Medulla oblongata (tissue), 1 donor: ENCODE results near the gene TMCO2.

Experiments
- DNase-seq: peaks from one replicate; pipeline ENCODE4 v3.0.0-alpha.2; 2015; ENCODE audit errors: extremely low spot score

TMCO2 gene

GRCh38 chr1:40257688-40258444, 10.1 kb downstream of the TMCO2 start, which contains the start of gene ZMPSTE24:
Gene ZMPSTE24 (plus strand): TSS chr1:40258236. CDS start chr1:40258272, 36 bp downstream.
- peak; percentile 98 for DNase-seq

DNA sequence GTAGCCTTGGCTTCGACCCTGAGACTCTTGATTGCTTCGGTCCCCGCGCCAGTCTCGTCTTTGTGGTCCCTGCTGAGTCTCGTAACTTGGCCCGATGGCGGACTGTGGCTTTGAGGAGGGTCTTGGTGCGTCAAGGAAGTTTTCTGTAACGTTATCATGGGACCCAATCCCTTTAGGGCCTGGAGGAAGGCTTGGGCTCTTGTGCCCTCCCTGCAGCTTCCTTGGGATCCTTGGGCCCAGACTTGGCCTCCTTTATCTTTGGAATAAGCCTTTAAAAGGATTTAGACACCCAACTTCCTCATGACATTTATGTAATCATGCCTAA, 10.7 kb downstream of the TMCO2 start:
- DNase-seq = no peak

GRCh38 chr1:40264354-40264781, 16.6 kb downstream of the TMCO2 start:
- no peak for DNase-seq

GRCh38 chr1:40265298-40265697, 17.6 kb downstream of the TMCO2 start:
- DNase-seq = no peak

DNA sequence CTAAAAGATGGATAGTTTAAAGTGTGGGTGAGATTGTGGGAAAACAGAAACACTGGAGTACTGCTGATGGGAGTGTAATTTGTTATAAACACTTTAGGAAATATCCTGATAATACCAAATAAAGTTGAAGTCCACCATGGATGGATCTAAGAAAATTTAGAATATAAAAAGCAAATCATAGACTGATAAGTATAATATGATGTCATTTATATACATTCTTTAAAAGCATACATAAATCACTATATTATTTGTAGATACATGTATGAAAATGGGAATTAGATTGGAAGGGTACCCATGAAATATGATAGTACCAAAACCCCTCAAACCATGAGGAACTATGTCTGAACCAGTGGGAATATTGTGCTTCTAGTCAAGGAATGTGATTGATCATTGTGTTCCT, 18.2 kb downstream of the TMCO2 start:
- no peak for DNase-seq

GRCh38 chr1:40266786-40267535, 19.2 kb downstream of the TMCO2 start:
- DNase-seq = no peak

GRCh38 chr1:40267767-40268187, 20.0 kb downstream of the TMCO2 start:
- no peak for DNase-seq

GRCh38 chr1:40268211-40268610, 20.5 kb downstream of the TMCO2 start:
- DNase-seq = no peak

- DNase-seq = no peak
These were observed 22.6 kb downstream of the TMCO2 start for GRCh38 chr1:40270152-40270834.

DNA sequence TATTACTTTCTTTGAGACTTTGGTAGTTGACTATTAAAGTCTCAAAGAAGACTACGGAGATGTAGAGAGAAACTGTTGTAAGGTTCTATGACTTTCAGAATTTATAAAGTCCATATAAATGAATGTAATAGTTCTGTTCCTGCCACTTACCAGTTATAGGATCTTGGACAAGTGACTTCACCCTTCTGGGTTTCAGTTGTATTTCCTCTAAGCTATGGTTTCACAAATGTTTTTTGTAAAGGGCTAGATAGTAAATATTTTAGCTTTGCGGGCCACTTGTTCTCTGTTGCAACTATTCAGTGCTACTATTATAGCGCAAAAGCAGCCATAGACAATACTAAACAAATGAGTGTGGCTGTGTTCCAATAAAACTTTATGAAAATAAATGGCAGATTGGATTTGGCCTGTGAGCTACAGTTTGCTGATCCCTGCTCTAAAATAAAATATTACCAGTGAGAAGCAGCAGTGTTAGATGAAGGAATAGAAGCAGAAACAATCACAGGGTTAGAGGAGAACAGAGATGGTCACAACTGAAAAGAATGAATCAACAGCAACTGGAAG, 25.0 kb downstream of the TMCO2 start:
- no peak for DNase-seq

DNA sequence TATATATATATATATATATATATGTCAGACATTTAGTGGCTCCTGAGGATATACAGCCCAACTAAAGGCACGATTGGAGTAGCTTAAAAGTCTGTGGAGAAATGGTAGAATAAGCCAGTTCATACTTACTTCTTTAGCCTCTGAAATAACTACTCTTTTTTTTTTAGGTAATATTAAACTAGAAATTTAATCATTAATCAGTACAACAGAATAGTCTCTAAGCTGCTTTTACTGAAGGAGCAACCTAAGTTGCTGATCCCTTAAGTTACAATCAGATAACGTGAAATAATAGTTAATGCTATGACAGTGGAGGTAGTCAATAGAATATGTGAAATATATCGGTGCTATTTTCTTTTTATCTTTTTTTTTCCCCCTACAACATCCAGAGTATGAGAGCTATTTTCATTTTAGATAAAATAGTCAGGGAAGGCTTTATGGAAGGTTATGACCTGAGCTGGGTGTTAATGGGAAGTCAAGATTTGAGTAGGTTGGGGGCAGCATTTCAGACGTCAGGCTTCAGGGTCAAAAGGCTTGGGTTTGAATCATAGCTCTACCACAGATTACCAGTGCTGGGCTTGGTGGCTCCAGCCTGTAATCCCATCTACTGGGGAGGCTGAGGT, 25.9 kb downstream of the TMCO2 start:
- DNase-seq = no peak

DNA sequence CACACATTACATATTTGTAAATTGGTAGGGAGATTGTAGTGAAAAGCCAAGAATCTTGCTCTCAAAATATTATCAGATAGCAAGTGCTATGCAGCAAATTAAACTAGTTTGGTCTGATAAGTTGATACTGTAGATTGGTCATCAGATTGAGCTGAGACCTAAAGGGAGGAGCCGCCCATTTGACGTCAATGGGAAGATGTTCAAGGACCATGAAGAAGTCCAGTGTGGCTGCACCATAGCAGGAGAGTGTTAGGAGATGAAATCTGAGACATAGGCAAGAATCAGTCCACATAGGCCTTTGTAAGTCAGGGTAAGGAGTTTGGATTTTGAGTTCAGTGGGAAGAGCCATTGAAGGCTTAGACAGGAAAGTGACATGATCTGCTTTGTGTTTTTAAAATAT, 26.6 kb downstream of the TMCO2 start:
- DNase-seq = no peak

DNA sequence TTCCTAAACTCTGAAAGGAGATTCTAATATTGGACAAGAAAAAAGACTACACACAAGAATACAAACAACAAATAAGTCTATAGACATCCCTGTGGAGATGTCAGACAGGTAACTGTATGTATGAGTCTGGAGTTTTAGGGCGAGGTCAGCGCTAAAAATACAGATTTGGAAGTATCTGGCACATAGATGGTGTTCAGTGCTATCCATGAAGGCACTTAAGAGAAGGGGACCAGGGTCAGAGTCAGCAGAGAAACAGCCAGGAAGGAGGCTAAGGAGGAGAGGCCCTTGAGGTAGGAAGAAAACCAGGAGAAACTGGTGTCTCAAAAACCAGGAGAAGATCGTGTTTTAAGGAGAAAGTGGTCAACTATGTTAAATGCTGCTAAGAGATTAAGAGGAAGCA, 28.4 kb downstream of the TMCO2 start:
- DNase-seq = no peak

DNA sequence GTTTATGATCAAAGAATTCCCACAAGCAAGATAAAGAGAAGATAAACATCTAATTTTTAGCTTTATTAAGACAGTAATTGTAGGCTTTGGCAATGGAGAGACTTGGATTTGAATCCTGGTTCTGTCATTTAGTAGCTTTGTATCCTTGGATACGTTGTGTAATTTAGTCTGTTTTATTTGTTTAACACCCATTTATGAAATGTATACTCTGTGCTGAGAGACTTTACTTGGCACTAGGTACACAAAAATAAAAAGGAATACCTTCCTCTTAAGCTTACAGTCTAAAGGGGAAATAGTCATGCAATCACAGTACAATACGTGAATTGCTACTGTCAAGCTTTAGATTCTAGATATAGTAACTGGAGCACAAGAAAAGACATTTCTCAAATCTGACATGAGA, 34.1 kb downstream of the TMCO2 start:
- DNase-seq = no peak

GRCh38 chr1:40291293-40291692, 43.6 kb downstream of the TMCO2 start:
- DNase-seq = no peak

GRCh38 chr1:40299366-40300248, 51.9 kb downstream of the TMCO2 start:
- DNase-seq = no peak

DNA sequence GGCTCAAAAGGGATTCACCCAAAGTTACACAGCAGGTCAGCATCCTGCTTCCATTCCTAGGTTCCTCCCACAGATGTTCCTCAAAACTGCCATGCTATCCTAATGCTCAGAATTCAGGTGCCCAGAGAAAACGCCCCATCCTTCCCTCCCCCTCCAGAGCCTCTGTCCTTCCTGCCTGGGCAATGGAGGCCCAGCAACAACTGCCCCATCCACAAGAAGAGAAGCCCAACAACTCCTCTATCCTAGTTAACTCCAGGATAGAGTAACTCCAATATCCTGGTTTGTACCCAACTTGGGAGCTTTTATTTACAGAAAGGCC, 52.5 kb downstream of the TMCO2 start:
- DNase-seq = no peak

GRCh38 chr1:40300651-40301050, 52.9 kb downstream of the TMCO2 start:
- DNase-seq = no peak

DNA sequence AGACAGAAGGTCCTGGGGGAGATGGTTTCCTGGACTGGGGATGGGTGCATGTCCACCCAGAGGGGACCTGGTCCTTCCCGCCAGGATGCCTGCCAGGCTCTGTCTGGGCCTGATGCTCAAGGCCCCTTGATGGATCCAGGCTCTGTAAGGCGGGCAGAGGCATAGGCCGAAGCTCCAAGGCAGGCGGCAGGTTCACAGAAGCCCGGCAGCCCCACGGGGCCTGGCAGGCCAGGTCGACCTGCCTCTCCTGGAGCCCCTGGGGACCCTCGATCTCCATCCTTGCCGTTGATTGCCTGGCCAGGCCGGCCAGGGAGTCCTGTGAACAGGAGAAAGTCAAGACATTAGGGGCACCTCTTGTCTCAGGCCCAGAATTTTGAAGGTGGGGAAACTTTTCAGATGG, 53.3 kb downstream of the TMCO2 start:
- no peak for DNase-seq
